HG03460 (cell line): ENCODE data around the gene CHST8.
"Not testable (repeated sequence)": the region's sequence is repeated elsewhere in the genome, so short reads cannot be mapped to it uniquely, and the experiment has no call there.

Source experiments
- ATAC-seq: cut with Tn5 transposase; IDR thresholded peaks from one replicate; pipeline ENCODE4 v1.9.1; 2021; ENCODE audit not compliant: unreplicated experiment

CHST8 gene

GRCh38 chr19:33618363-33618762 is 3.4 kb upstream of the CHST8 start:
- ATAC-seq, result not testable (repeated sequence)

GRCh38 chr19:33618884-33619283 is 2.9 kb upstream of the CHST8 start:
- ATAC-seq, result no peak

GRCh38 chr19:33620611-33621010 is 1.1 kb upstream of the CHST8 start:
- ATAC-seq, result no peak

- no peak for ATAC-seq
These were observed 528 bp upstream of the CHST8 start for GRCh38 chr19:33621065-33621785.

- no peak for ATAC-seq
These were observed 704 bp downstream of the CHST8 start for GRCh38 chr19:33622505-33622808.

- no peak for ATAC-seq
These were observed 1.2 kb downstream of the CHST8 start for GRCh38 chr19:33622809-33623511.

- ATAC-seq, result no peak
These were observed 2.8 kb downstream of the CHST8 start for GRCh38 chr19:33624586-33624985.

GRCh38 chr19:33627526-33627925 is 5.8 kb downstream of the CHST8 start:
- no peak for ATAC-seq

GRCh38 chr19:33627962-33628839 is 6.4 kb downstream of the CHST8 start:
- no peak for ATAC-seq

GRCh38 chr19:33628921-33629825 is 7.4 kb downstream of the CHST8 start:
- ATAC-seq, result no peak

- no peak for ATAC-seq
These were observed 8.1 kb downstream of the CHST8 start for GRCh38 chr19:33629826-33630375.

GRCh38 chr19:33630880-33631608 is 9.3 kb downstream of the CHST8 start:
- ATAC-seq, result no peak

- ATAC-seq, result no peak
These were observed 9.8 kb downstream of the CHST8 start for GRCh38 chr19:33631609-33631973.

- ATAC-seq, result no peak
These were observed 12.8 kb downstream of the CHST8 start for GRCh38 chr19:33634361-33635091.

GRCh38 chr19:33638167-33639034 is 16.6 kb downstream of the CHST8 start:
- no peak for ATAC-seq

GRCh38 chr19:33639035-33639681 is 17.4 kb downstream of the CHST8 start:
- no peak for ATAC-seq

GRCh38 chr19:33640773-33641172 is 19.0 kb downstream of the CHST8 start:
- no peak for ATAC-seq

GRCh38 chr19:33641261-33641660 is 19.5 kb downstream of the CHST8 start:
- ATAC-seq, result no peak
